ENCODE measurements around the gene FSTL3.
A peak's percentile ranks its signal among the peaks of the same experiment; 100 is the strongest.

Gene FSTL3

DNA sequence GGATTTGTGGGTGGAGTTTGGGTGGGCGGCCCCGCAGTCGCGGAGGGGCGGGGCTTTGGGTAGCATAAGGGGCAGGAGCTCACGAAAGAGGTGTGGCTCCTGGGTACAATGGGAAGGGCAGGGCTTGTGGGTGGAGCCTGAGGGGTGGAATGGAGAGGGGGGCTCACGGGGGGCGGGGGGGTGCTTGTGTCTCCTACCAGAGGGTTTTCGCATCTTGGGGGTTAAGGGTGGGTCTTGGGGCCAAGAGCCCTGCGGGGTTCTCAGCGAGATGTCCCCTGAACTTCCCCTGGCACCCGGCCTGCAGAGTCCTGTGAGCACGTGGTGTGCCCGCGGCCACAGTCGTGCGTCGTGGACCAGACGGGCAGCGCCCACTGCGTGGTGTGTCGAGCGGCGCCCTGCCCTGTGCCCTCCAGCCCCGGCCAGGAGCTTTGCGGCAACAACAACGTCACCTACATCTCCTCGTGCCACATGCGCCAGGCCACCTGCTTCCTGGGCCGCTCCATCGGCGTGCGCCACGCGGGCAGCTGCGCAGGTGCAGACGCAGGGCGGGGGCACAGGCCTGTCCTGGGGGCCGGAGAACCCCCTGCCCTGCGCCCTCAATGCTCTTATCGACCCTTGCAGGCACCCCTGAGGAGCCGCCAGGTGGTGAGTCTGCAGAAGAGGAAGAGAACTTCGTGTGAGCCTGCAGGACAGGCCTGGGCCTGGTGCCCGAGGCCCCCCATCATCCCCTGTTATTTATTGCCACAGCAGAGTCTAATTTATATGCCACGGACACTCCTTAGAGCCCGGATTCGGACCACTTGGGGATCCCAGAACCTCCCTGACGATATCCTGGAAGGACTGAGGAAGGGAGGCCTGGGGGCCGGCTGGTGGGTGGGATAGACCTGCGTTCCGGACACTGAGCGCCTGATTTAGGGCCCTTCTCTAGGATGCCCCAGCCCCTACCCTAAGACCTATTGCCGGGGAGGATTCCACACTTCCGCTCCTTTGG lies 5.1 kb downstream of the FSTL3 start:
- TF ChIP-seq, protein P1, sequence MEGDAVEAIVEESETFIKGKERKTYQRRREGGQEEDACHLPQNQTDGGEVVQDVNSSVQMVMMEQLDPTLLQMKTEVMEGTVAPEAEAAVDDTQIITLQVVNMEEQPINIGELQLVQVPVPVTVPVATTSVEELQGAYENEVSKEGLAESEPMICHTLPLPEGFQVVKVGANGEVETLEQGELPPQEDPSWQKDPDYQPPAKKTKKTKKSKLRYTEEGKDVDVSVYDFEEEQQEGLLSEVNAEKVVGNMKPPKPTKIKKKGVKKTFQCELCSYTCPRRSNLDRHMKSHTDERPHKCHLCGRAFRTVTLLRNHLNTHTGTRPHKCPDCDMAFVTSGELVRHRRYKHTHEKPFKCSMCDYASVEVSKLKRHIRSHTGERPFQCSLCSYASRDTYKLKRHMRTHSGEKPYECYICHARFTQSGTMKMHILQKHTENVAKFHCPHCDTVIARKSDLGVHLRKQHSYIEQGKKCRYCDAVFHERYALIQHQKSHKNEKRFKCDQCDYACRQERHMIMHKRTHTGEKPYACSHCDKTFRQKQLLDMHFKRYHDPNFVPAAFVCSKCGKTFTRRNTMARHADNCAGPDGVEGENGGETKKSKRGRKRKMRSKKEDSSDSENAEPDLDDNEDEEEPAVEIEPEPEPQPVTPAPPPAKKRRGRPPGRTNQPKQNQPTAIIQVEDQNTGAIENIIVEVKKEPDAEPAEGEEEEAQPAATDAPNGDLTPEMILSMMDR (IDR thresholded peaks at IDR 0.05; ENCODE audit: borderline replicate concordance, control extremely low read depth, extremely low read depth, insufficient read depth, missing control alignments), result no peak
- peak; percentile 97 for DNase-seq (ENCODE audit: low spot score)
- in situ Hi-C loops (cut with MboI; ENCODE audit: low sequenced_read_pairs, unreplicated experiment), result no loop called here

DNA sequence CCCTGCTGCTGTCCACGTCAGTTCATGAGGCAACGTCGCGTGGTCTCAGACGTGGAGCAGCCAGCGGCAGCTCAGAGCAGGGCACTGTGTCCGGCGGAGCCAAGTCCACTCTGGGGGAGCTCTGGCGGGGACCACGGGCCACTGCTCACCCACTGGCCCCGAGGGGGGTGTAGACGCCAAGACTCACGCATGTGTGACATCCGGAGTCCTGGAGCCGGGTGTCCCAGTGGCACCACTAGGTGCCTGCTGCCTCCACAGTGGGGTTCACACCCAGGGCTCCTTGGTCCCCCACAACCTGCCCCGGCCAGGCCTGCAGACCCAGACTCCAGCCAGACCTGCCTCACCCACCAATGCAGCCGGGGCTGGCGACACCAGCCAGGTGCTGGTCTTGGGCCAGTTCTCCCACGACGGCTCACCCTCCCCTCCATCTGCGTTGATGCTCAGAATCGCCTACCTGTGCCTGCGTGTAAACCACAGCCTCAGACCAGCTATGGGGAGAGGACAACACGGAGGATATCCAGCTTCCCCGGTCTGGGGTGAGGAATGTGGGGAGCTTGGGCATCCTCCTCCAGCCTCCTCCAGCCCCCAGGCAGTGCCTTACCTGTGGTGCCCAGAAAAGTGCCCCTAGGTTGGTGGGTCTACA lies 6.6 kb downstream of the FSTL3 start:
- TF ChIP-seq, protein P1 (IDR thresholded peaks at IDR 0.05; ENCODE audit: borderline replicate concordance, control extremely low read depth, extremely low read depth, insufficient read depth, missing control alignments), result no peak
- no peak for DNase-seq (ENCODE audit: low spot score)
- in situ Hi-C loops (cut with MboI; ENCODE audit: low sequenced_read_pairs, unreplicated experiment), result no loop called here

DNA sequence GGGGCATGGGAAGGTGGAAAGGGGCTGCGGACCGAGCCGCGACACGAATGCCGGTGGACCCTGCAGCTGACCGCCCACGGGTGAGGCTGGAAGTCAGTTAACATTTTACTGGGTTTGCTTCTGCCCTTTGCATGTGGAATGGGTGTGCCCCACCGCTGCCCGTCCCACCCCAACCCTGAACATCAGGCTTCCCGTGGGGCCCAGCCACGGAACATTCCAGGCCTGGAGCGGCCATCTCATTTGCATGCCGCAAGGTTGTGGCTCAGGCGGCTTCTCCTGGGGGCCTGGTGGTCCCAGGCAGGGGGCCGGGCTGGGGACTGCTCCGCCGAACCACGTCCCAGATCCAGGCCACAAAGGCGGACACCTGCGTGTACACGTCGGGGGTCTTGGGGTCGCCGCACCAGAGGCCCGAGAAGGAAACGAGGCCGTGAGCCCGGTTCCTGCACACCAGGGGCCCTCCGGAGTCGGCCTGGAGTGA lies 9.3 kb downstream of the FSTL3 start:
- in situ Hi-C loops (cut with MboI; ENCODE audit: low sequenced_read_pairs, unreplicated experiment), result no loop called here
- DNase-seq (ENCODE audit: low spot score), result no peak
- TF ChIP-seq, protein P1 (IDR thresholded peaks at IDR 0.05; ENCODE audit: borderline replicate concordance, control extremely low read depth, extremely low read depth, insufficient read depth, missing control alignments), result no peak

DNA sequence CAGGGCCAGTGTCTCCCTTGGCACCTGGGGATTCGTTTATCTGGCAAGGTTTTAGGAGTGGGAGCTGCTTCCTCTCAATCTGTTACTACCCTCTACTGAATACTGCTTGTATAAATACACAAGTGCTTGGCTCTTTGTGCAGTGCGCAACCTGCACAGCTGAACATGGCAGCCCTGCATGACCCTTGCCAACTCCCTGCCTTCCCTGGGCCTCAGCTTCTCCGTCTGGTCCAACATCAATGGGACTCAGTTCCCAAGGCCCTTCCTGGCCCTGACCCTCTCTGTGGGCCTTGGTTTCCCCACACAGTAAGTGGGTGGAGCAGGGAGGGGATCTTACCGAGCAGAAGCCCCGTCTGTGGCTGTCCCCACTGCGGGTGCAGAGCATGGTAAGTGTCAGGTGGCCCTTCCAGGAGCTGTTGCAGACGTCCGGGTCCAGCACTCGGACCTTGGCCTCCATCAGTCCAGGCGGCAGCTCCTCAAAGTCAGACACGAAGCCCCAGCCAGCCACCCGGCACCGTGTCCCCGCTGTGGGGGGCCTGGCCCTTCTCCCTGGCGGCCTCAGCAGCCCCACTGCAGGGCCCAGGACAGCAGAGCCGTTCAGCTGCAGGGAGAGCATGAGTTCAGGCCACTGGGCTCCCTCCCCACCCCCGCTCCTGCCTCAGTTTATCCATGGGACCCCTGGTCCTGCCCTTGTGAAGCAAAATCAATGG lies 10.6 kb downstream of the FSTL3 start:
- no peak for DNase-seq (ENCODE audit: low spot score)
- in situ Hi-C loops (cut with MboI; ENCODE audit: low sequenced_read_pairs, unreplicated experiment), result no loop called here
- TF ChIP-seq, protein P1 (IDR thresholded peaks at IDR 0.05; ENCODE audit: borderline replicate concordance, control extremely low read depth, extremely low read depth, insufficient read depth, missing control alignments), result no peak

DNA sequence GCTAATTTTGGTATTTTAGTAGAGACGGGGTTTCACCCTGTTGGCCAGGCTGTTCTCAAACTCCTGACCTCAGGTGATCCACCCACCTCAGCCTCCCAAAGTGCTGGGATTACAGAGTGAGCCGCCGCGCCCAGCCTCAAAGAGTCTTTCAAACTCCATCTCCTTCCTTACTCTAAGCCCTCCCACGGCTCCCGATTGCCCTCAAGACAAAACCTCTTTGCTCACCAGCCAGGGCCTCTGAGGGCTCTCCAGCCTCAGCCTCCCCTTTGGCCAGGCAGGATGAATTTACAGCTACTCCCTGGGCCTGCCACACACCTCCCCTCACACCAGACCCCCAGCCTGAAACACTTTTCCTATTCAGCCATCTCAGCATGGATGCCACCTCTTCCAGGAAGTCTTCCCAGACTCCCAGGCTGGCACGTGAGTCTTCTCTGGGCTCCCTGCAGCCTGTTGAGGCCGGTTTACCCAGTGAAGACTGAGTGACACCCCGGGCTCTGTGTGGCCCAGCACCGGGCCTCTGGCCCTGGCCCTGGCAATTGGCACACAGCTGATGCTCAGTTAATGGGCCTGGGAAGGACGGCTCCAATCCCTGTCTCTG lies 11.5 kb downstream of the FSTL3 start:
- DNase-seq (ENCODE audit: low spot score), result no peak
- in situ Hi-C loops (cut with MboI; ENCODE audit: low sequenced_read_pairs, unreplicated experiment), result no loop called here
- TF ChIP-seq, protein P1 (IDR thresholded peaks at IDR 0.05; ENCODE audit: borderline replicate concordance, control extremely low read depth, extremely low read depth, insufficient read depth, missing control alignments), result no peak

DNA sequence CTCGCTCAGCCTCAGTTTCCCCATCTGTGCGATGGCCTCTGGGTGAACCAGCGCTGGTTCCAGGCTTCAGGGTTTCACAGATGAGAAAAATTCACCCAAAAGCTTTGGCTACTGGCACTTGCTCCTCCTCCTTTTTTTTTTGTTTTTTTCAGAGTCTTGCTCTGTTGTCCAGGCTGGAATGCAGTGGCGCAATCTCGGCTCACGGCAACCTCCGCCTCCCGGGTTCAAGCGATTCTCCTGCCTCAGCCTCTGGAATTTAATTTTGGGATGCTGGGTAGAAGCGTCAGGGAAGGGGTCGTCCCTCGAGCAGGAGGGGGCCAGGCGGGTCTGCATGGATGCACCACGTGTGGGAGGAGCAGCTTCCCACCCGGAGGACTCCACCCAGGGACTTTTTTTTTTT lies 12.0 kb downstream of the FSTL3 start:
- TF ChIP-seq, protein P1 (IDR thresholded peaks at IDR 0.05; ENCODE audit: borderline replicate concordance, control extremely low read depth, extremely low read depth, insufficient read depth, missing control alignments), result no peak
- no peak for DNase-seq (ENCODE audit: low spot score)
- in situ Hi-C loops (cut with MboI; ENCODE audit: low sequenced_read_pairs, unreplicated experiment), result no loop called here

Measured in GM13976 (cell line).